ENCODE data around the gene KLHL25. TPM values are rescaled to one million over a fixed set of nuclear protein-coding genes. Genes with fewer than 3 reads are reported as not detected.

KLHL25 gene
- total RNA-seq, 1 experiment from 2014 or later = 11.5 TPM

- no peak for TF ChIP-seq CTCF (conservative IDR thresholded peaks at IDR 0.05; ENCODE audit: low read depth, low read length)
- TF ChIP-seq EZH2 (IDR thresholded peaks at IDR 0.05; ENCODE audit: borderline replicate concordance, low read depth, low read length, poor library complexity, severe bottlenecking) = no peak
- ChIA-PET POLR2A (ENCODE audit: low non-redundant PET) (no interaction called here), CTCF (no interaction called here)
- H3K27ac ChIP-seq (ENCODE audit: low read depth, low read length, poor library complexity, severe bottlenecking) = no peak overlapping the region
- no peaks in the 10 kb centered on the region for H3K9me3 ChIP-seq (ENCODE audit: low read depth, low read length, poor library complexity, severe bottlenecking)
- H3K36me3 ChIP-seq (ENCODE audit: insufficient read depth, low read length, poor library complexity, severe bottlenecking) = peaks cover 39% of the 10 kb centered on the region
- intact Hi-C loops (cut with micrococcal nuclease; ENCODE audit: unreplicated experiment) = loop anchor here (5.0 kb wide), 1 partner anchor 240 kb away; no protein-coding TSS in a partner anchor
- no peaks in the 10 kb centered on the region for H3K27me3 ChIP-seq (replicated peaks; ENCODE audit: insufficient read depth, low read depth, low read length, poor library complexity)
- H3K4me3 ChIP-seq (ENCODE audit: low read depth, low read length, poor library complexity, severe bottlenecking) = no peak overlapping the region
- no peaks in the 10 kb centered on the region for H3K4me1 ChIP-seq (ENCODE audit: insufficient read depth, low read length, poor library complexity, severe bottlenecking)
- no TSS peak for BruUV-seq (replicated peaks)
- DNase-seq (ENCODE audit: low spot score) = no peak
Observed at GRCh38 chr15:85727068-85727467, 67.7 kb downstream of the KLHL25 start.

- H3K27ac ChIP-seq (ENCODE audit: low read depth, low read length, poor library complexity, severe bottlenecking) = no peak overlapping the region
- H3K4me3 ChIP-seq (ENCODE audit: low read depth, low read length, poor library complexity, severe bottlenecking) = no peak overlapping the region
- TF ChIP-seq CTCF (conservative IDR thresholded peaks at IDR 0.05; ENCODE audit: low read depth, low read length) (no peak), EZH2 (IDR thresholded peaks at IDR 0.05; ENCODE audit: borderline replicate concordance, low read depth, low read length, poor library complexity, severe bottlenecking) (no peak)
- H3K36me3 ChIP-seq (ENCODE audit: insufficient read depth, low read length, poor library complexity, severe bottlenecking) = peaks cover 35% of the 10 kb centered on the region
- no peaks in the 10 kb centered on the region for H3K27me3 ChIP-seq (replicated peaks; ENCODE audit: insufficient read depth, low read depth, low read length, poor library complexity)
- no peaks in the 10 kb centered on the region for H3K4me1 ChIP-seq (ENCODE audit: insufficient read depth, low read length, poor library complexity, severe bottlenecking)
- no peak for DNase-seq (ENCODE audit: low spot score)
- no TSS peak for BruUV-seq (replicated peaks)
- intact Hi-C loops (cut with micrococcal nuclease; ENCODE audit: unreplicated experiment) = loop anchor here (5.0 kb wide), 1 partner anchor 239 kb away; no protein-coding TSS in a partner anchor
- POLR2A ChIA-PET (ENCODE audit: low non-redundant PET) = no interaction called here
- CTCF ChIA-PET = no interaction called here
- H3K9me3 ChIP-seq (ENCODE audit: low read depth, low read length, poor library complexity, severe bottlenecking) = no peaks in the 10 kb centered on the region
Observed at GRCh38 chr15:85726454-85726853, 68.3 kb downstream of the KLHL25 start.

GRCh38 chr15:85725564-85725963 is 69.2 kb downstream of the KLHL25 start:
- Histone ChIP-seq H3K36me3 (ENCODE audit: insufficient read depth, low read length, poor library complexity, severe bottlenecking) (peaks cover 30% of the 10 kb centered on the region), H3K9me3 (ENCODE audit: low read depth, low read length, poor library complexity, severe bottlenecking) (no peaks in the 10 kb centered on the region), H3K27ac (ENCODE audit: low read depth, low read length, poor library complexity, severe bottlenecking) (no peak overlapping the region), H3K27me3 (replicated peaks; ENCODE audit: insufficient read depth, low read depth, low read length, poor library complexity) (no peaks in the 10 kb centered on the region), H3K4me3 (ENCODE audit: low read depth, low read length, poor library complexity, severe bottlenecking) (no peak overlapping the region), H3K4me1 (ENCODE audit: insufficient read depth, low read length, poor library complexity, severe bottlenecking) (no peaks in the 10 kb centered on the region)
- no peak for DNase-seq (ENCODE audit: low spot score)
- BruUV-seq (replicated peaks) = no TSS peak
- no peak for TF ChIP-seq EZH2 (IDR thresholded peaks at IDR 0.05; ENCODE audit: borderline replicate concordance, low read depth, low read length, poor library complexity, severe bottlenecking)
- no peak for TF ChIP-seq CTCF (conservative IDR thresholded peaks at IDR 0.05; ENCODE audit: low read depth, low read length)
- CTCF ChIA-PET = no interaction called here
- POLR2A ChIA-PET (ENCODE audit: low non-redundant PET) = no interaction called here
- intact Hi-C loops (cut with micrococcal nuclease; ENCODE audit: unreplicated experiment) = loop anchor here (5.0 kb wide), 1 partner anchor 238 kb away; no protein-coding TSS in a partner anchor
